HFFc6 (cell line): ENCODE data around the gene EPB41L1. TPM values are rescaled to one million over a fixed set of nuclear protein-coding genes. Genes with fewer than 3 reads are reported as not detected.

Source experiments
- DNase-seq: peaks from one replicate; pipeline ENCODE4 v3.0.0-alpha.2; 2018
- H3K27ac Mint-ChIP-seq: 2 replicates; pipeline ENCODE4 v1.8.0; 2020; ENCODE audit warnings: mild to moderate bottlenecking, mixed read lengths
- H3K27me3 Mint-ChIP-seq: 2 replicates; pipeline ENCODE4 v1.8.0; 2021; ENCODE audit warnings: mild to moderate bottlenecking, moderate library complexity, mixed read lengths; ENCODE audit not compliant: insufficient read depth
- H3K36me3 Mint-ChIP-seq: 2 replicates; pipeline ENCODE4 v1.8.0; 2021; ENCODE audit warnings: low read depth, mixed read lengths
- H3K4me1 Mint-ChIP-seq: 2 replicates; pipeline ENCODE4 v1.8.0; 2020; ENCODE audit warnings: low read depth, mixed read lengths
- H3K4me3 Mint-ChIP-seq: 2 replicates; pipeline ENCODE4 v1.8.0; 2020; ENCODE audit warnings: mild to moderate bottlenecking, moderate library complexity, mixed read lengths
- H3K9me3 Mint-ChIP-seq: 2 replicates; pipeline ENCODE4 v1.8.0; 2020; ENCODE audit warnings: mild to moderate bottlenecking, mixed read lengths
- CTCF ChIP-seq: fragments of 200-600 bp; sonication (generic); IDR thresholded peaks from 2 replicates; pipeline ENCODE4 v1.5.0; 2021; ENCODE audit warnings: antibody characterized with exemption, mild to moderate bottlenecking
- total RNA-seq, 6 experiments: library from RNA; stranded (reverse); fragmentation: NEBNext Ultra II Directional; extraction: Animal tissue kit (Norgen Biotek cat#: 25700); gene quantifications; 2 replicates in 1 of 6; 3 replicates in 5 of 6; pipeline ENCODE4 v1.2.3, GENCODE V29; 2021

EPB41L1 gene
- total RNA-seq, 6 experiments from 2014 or later: 41.9 to 51.0 (median 43.4) TPM

- Mint-ChIP-seq H3K36me3 (no peaks in the 10 kb centered on the region), H3K27me3 (peaks cover 34% of the 10 kb centered on the region), H3K4me3 (no peak overlapping the region), H3K27ac (no peak overlapping the region), H3K9me3 (no peaks in the 10 kb centered on the region), H3K4me1 (peaks cover 15% of the 10 kb centered on the region)
- no peak for TF ChIP-seq CTCF
- DNase-seq: no peak
Measured at GRCh38 chr20:36144336-36144735, 10.2 kb upstream of the EPB41L1 start.

- Mint-ChIP-seq H3K27ac (no peak overlapping the region), H3K4me3 (no peak overlapping the region), H3K4me1 (peaks cover 15% of the 10 kb centered on the region), H3K9me3 (no peaks in the 10 kb centered on the region), H3K36me3 (no peaks in the 10 kb centered on the region), H3K27me3 (peaks cover 39% of the 10 kb centered on the region)
- TF ChIP-seq CTCF: no peak
- DNase-seq: no peak
Measured at GRCh38 chr20:36145877-36146707, 8.4 kb upstream of the EPB41L1 start.

GRCh38 chr20:36147690-36148089 lies 6.8 kb upstream of the EPB41L1 start:
- no peak overlapping the region for H3K4me3 Mint-ChIP-seq
- no peak for TF ChIP-seq CTCF
- H3K27me3 Mint-ChIP-seq: peaks cover 44% of the 10 kb centered on the region
- no peak for DNase-seq
- no peaks in the 10 kb centered on the region for H3K36me3 Mint-ChIP-seq
- H3K9me3 Mint-ChIP-seq: no peaks in the 10 kb centered on the region
- H3K4me1 Mint-ChIP-seq: peaks cover 13% of the 10 kb centered on the region
- H3K27ac Mint-ChIP-seq: no peak overlapping the region

GRCh38 chr20:36148439-36148838 lies 6.1 kb upstream of the EPB41L1 start:
- peaks cover 37% of the 10 kb centered on the region for H3K27me3 Mint-ChIP-seq
- H3K27ac Mint-ChIP-seq: no peak overlapping the region
- peaks cover 9% of the 10 kb centered on the region; the same call in 1 of the 2 replicates for H3K4me1 Mint-ChIP-seq
- H3K4me3 Mint-ChIP-seq: no peak overlapping the region
- no peaks in the 10 kb centered on the region for H3K36me3 Mint-ChIP-seq
- no peak for DNase-seq
- TF ChIP-seq CTCF: no peak
- no peaks in the 10 kb centered on the region for H3K9me3 Mint-ChIP-seq

- no peak overlapping the region for H3K4me3 Mint-ChIP-seq
- H3K9me3 Mint-ChIP-seq: no peaks in the 10 kb centered on the region
- no peak for DNase-seq
- H3K27ac Mint-ChIP-seq: no peak overlapping the region
- H3K27me3 Mint-ChIP-seq: peaks cover 35% of the 10 kb centered on the region
- no peaks in the 10 kb centered on the region for H3K36me3 Mint-ChIP-seq
- TF ChIP-seq CTCF: no peak
- H3K4me1 Mint-ChIP-seq: peaks cover 13% of the 10 kb centered on the region; the same call in 1 of the 2 replicates
Measured at GRCh38 chr20:36149012-36149411, 5.5 kb upstream of the EPB41L1 start.
